CD4-positive, alpha-beta T cell treated with Interleukin-10 for 1 hour (primary cell): ENCODE data around the gene PSTPIP1.
A peak's percentile ranks its signal among the peaks of the same experiment; 100 is the strongest.

ENCODE experiments used
- DNase-seq: peaks from one replicate; pipeline ENCODE4 v3.0.0-alpha.2; 2020

Gene PSTPIP1

GRCh38 chr15:77046704-77047412 is 51.9 kb downstream of the PSTPIP1 start:
- DNase-seq = no peak

DNA sequence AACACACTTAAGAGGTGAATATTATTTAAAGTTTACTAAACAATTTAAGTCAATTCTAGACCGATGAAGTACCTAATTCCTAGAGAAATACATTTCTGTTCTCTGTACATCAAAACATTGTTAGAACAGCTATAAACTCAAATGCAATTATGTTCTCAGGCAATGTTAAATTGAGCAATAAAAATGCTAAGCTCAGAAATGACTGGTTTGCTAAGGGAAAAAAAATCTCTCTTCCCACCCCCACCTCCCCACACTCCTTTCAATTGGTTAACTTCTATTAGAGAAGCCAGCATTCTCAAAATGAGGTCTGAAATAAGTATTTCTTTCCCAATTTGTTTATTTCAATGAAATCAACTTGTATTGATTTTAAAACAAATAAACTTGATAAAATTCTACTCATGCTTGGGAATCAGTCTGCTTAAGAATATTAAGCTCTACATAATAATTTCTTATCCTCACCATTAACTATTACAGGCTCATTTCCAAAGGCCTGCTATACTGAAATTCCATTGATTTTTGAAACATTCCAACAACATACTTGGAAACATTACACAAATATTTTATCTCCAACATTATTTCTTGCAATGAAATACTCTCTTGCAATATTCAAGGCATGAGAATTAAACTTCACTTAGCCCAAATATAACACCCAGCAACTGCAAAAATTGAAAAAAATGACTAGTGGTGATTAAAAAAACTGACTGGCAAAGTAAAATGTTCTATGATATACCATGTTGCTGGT is 53.4 kb downstream of the PSTPIP1 start:
- no peak for DNase-seq

- DNase-seq = no peak
Observed at GRCh38 chr15:77052556-77052955, 57.6 kb downstream of the PSTPIP1 start.

DNA sequence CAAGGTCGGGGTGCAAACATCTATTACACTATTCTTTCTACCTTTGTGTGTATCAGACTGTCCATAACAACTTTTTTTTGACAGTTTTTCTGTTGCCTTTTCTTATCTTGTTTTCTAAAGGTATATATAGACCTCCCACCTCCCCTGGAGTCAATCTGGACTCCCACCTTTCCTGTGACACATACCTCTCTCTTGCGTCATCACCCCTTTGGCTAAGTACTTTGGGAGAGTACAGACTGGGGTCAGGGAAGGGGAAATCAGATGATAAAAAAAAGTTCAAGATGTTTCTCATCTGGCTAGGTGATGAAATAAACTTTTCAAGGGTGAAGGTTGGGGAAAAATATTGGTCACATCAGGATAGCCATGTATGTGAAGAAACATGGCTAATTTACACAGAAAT is 58.8 kb downstream of the PSTPIP1 start:
- no peak for DNase-seq

- DNase-seq = no peak
Observed at GRCh38 chr15:77057072-77057471, 62.1 kb downstream of the PSTPIP1 start.

- no peak for DNase-seq
Observed at GRCh38 chr15:77057685-77058084, 62.8 kb downstream of the PSTPIP1 start.

DNA sequence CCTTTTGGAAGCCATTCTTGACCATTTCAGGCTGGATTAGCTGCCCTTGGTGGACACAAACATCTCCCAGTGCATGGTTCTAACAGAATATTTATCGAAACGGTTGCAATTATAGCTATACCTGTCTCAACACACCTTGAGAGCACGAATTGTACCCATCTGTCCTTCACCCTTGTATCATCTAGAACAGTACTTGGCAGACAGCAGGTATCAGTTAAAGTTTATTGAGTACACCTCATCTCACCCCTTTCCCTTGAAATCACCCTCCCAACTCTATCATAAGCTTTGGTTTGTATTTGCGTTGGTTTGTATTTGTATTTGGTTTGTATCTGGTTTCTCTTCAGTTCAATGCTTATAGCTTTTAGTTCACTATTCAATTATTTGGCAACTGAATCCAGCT is 63.5 kb downstream of the PSTPIP1 start:
- no peak for DNase-seq

- DNase-seq = no peak
Observed at GRCh38 chr15:77059786-77060361, 64.9 kb downstream of the PSTPIP1 start.

DNA sequence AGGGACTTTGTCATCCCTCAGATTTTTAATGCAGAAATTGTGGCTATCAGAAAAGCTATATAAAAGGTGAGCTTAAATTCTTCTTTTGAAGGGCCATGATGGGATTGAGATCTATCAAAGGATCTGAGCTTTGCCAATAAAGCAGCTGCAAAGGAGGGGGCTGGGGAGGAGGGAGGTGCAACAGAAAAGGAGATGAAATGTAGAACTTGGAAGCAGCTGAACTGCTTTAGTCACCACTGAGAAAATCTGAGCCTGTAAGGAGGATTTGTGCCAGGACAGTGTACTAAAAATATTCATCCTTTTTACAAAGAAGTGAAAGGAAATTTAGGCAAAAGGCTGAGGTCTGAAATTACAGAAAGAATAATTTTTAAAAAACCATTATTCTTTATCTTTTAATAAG is 65.6 kb downstream of the PSTPIP1 start:
- DNase-seq = no peak

DNA sequence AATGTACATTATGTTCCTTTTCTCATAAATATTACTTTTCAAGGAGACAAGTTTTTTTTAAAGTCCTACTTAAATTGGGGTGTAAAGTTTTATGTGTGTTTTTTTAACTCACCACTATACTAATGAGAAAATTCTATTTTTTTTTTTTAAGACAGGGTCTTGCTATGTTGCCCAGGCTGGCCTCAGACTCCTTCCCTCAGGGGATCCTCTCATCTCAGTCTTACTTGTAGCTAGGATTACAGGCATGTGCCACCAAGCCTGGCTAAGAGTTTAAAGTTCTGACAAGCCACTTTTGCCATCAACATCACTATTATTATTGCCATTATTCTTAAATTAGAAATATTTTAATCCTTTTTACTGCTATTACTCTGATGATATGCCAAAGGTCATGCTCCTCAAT is 68.3 kb downstream of the PSTPIP1 start:
- DNase-seq = no peak

- DNase-seq = no peak
Observed at GRCh38 chr15:77064063-77064462, 69.1 kb downstream of the PSTPIP1 start.

- no peak for DNase-seq
Observed at GRCh38 chr15:77064539-77065308, 69.8 kb downstream of the PSTPIP1 start.

DNA sequence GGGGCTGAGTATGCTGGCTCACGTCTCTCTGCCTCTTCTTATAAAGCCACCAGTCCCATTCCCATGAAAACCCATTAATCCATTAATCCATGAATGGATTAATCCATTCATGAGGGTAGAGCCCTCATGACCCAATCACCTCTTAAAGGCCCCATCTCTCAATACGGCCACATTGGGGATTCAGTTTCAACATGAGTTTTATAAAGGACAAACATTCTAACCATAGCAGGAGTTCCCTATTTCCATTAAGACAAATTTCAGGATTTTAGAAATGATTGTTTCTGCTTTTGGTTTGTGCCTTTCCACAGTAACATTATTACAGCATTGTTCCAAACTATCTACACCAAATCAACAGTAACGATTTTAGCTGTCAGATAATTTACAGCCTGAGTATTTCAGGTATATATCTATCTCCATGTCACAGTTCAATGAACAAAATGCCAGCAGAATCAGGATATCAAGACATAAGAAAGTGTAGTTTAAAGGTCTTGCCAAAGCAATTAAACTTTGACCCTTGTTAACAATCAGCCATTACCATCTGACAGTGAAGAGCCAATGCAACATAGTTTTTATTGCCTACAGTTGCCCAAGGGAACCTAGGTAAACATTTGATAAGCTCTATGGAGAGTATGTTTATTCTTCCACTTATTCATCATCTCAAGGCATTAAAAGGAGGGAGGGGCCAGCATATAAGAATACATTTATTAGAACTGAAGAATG is 72.2 kb downstream of the PSTPIP1 start:
- DNase-seq = no peak

DNA sequence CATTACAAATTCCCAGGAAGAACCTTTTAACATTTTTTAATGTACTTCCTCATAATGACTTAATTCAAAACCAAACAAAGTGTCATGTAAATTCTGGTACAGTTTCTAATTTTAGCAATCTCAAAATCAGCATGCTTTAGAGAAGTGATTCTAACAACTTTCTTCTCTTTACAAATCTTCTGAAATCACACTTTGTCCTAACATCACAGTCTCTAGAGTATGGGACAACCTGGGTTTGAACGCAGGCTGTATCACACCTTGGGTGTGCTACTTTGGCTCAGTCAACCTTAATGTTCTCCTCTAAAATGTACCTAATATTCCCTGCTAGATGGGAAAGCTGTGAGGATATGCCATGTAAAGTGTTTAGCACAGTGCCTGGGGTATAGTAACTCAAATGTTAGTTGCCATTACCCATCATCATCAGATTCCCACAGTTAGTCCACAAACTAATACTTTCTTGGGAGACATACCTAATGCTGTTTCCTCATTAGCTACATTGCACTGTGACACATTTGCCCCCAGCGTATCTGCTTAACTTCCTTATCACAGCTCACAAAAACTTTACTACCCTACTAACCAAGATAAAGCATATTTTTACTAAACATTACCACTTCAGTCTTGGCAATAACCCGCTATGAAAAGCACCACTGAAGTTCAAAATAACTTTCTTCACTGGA is 72.9 kb downstream of the PSTPIP1 start:
- no peak for DNase-seq

DNA sequence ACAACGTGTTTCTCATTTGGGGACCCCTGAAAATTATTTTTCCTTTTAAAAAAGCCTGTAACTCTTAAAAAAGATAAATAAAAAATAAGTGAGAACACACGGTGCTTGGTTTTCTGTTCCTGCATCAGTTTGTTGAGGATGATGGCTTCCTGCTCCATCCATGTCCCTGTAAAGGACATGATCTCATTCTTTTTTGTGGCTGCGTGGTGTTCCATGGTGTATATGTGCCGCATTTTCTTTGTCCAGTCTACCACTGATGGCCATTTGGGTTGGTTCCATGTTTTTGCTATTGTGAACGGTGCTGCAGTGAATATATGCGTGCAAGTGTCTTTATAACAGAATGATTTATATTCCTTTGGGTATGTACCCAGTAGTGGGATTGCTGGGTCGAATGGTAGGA is 73.7 kb downstream of the PSTPIP1 start:
- no peak for DNase-seq

DNA sequence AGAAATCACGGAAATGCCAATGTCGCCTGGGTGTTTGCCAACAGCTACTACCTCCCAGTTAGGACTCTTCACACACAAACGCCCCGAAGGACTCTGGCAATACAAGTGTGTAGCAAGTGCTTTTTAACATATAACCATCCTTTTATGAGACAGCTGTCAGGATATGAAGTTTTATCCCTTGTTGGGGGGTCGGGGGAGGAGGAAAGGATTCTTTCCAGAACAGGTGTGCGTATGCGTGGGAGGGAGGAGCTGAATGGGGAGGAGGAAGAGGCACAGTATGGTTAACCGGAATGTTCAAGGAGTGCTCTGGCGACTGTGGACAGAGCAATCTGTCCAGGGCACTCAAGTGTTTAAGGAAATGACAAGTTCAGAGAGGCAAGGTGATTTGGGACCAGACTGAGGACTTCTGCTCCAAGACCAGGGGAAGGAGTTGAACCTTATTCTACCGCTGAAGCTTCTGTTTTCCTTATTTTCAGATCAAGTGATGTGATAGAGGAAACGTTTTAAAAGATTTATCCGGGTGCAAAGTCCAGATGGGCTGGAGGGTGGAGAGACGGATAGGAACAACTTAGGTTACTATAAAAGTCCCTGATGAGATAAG is 74.7 kb downstream of the PSTPIP1 start:
- DNase-seq = no peak

DNA sequence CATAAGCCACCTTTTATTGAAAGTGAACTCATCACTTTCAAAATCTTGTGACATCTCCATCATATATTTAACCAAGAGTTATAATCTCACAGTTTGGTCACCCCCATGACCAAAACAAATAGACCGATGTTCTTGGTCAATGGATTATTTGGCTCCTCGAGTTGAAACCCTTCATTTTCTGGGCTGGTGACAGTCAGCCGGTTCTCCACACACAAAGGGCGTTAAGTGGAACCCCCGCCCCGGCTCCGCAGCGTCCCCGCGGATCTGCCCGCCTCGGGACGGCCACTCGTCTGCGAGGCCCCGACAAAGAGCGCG is 75.2 kb downstream of the PSTPIP1 start:
- DNase-seq = no peak

DNA sequence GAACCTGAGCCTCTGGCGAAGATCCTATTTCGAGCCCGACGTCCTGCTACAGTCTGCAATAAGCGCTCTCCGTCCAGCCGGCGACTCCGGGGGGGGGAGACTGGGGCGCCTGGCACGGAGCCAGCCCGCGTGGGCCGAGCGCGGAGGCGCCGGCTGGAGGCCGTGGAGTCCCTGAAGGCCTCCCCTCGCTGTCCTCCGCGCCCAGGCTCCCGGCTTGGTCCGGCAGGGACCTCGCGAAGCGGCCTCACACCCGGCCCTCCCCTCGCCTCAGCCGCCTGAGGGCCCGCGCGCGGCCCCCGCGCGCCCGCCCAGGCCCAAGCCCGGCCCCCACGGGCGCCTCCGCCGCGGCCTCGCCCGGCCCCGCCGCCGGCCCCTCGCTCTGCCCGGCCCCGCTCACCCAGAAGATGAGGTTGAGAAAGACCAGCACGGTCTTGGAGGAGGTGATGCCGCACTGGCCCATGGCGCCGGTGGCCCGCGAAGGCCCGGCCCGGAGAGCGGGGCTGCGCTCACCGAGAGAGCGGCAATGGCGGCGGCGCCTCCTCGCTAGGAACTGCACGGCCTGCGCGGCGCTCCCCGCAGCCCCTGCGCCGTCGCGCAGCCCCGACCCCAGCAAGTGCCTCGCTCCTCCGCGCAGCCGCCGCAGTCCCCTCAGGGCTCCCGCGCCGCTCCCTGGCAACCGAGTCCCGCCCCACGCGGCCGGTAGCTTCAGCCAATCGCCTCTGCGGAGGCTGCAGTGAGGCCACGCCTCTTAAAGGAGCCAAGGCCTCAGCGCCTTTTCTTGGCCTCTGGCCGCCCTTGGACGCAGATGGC is 75.8 kb downstream of the PSTPIP1 start, which contains the start of gene TSPAN3:
TSPAN3 (minus strand) TSS at position 615 of the 810 bp plus-strand sequence; CDS start at position 460, 155 bp downstream.
- peak; percentile 92 for DNase-seq

DNA sequence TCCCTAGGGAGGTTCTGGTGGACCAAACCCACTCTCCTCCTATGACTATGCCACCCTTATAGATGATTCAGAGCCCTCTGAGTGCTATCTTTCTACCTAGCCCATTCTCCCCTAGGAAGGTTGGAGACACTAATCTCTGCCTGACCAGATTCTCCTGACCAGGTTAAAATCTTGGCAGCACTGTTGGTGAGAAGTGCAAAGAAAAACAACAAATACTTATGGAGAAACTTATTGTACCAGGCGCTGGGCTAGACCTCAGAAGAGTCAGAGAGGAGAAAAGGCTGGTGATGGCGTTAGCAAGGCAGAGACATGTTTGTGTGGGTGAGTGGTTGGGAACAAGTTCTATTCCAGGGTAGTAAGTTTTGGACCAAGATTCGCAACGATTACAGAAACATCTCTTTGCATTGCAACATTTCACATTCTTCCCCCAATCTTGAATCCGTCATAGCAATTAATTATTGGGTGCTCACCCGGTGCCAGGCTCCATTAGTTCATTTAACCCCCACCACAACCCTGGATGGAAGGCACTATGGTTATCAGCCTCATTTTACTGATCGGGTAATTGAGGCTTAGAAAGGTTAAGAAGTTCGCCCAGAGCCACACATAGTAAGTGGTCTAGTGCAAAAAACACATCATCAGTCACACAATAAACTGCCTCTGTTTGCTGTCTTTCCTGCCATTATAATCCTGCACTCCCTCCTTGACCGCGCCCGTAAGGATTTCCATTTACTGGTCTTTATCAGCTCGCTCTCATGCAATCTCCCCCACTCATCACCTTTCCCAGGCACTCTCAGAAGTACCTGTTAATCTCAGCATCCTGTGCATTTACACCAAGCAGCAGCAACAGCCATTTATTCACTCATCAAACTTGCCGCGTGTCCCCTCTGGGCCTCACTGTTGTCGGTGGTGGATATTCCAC is 76.6 kb downstream of the PSTPIP1 start:
- no peak for DNase-seq

- no peak for DNase-seq
Observed at GRCh38 chr15:77074350-77074749, 79.4 kb downstream of the PSTPIP1 start.
